CD8-positive, alpha-beta memory T cell (primary cell): ENCODE data around the gene PLA1A. TPM values are rescaled to one million over a fixed set of nuclear protein-coding genes. Genes with fewer than 3 reads are reported as not detected.

Experiments
- CTCF ChIA-PET: fragments of 350-600 bp; sonication (Branson Sonifier 250); formaldehyde crosslinking; loops from one replicate; lab custom pipeline; 2021; ENCODE audit warnings: antibody characterized with exemption; lab: Charles Lee
- POLR2A ChIA-PET: fragments of 350-600 bp; sonication (Branson Sonifier 250); formaldehyde crosslinking; loops from one replicate; lab custom pipeline; 2021; ENCODE audit warnings: antibody characterized with exemption; lab: Charles Lee
- DNase-seq, 5 donors: peaks; one replicate each; pipeline versions ENCODE4 v3.0.0 to v3.0.0-alpha.2; 2020 to 2022; ENCODE audit warnings: mixed read lengths in 1 of 5
- H3K27ac ChIP-seq: one replicate; pipeline ENCODE4 v1.7.0; 2013; ENCODE audit warnings: low read depth, mild to moderate bottlenecking, low read length, moderate library complexity
- H3K27me3 ChIP-seq: 2 replicates; pipeline ENCODE4 v1.7.0; 2013; ENCODE audit warnings: low read length, mild to moderate bottlenecking; ENCODE audit not compliant: insufficient read depth, poor library complexity, severe bottlenecking
- H3K36me3 ChIP-seq: 2 replicates; pipeline ENCODE4 v1.7.0; 2013; ENCODE audit warnings: mild to moderate bottlenecking, low read length, moderate library complexity; ENCODE audit not compliant: insufficient read depth
- H3K4me1 ChIP-seq: 2 replicates; pipeline ENCODE4 v1.7.0; 2013; ENCODE audit warnings: mild to moderate bottlenecking, low read length, moderate library complexity; ENCODE audit not compliant: insufficient read depth
- H3K4me3 ChIP-seq: 2 replicates; pipeline ENCODE4 v1.7.0; 2013; ENCODE audit warnings: mild to moderate bottlenecking, low read length
- H3K9me3 ChIP-seq: 2 replicates; pipeline ENCODE4 v1.7.0; 2013; ENCODE audit warnings: mild to moderate bottlenecking, low read length
- H3K27ac Mint-ChIP-seq, 8 donors: one replicate each; pipeline ENCODE4 v1.8.0; 2020 to 2021; ENCODE audit warnings: mixed read lengths in 8 of 8, mild to moderate bottlenecking in 6 of 8, inconsistent platforms in 3 of 8, moderate library complexity in 3 of 8
- H3K27me3 Mint-ChIP-seq, 2 donors: one replicate each; pipeline ENCODE4 v1.8.0; 2020 to 2021; ENCODE audit warnings: mixed read lengths in 2 of 2, mild to moderate bottlenecking in 1 of 2, moderate library complexity in 1 of 2
- H3K36me3 Mint-ChIP-seq, 3 donors: one replicate each; pipeline ENCODE4 v1.8.0; 2020 to 2021; ENCODE audit warnings: mixed read lengths in 3 of 3, inconsistent platforms in 1 of 3, mild to moderate bottlenecking in 1 of 3
- H3K4me1 Mint-ChIP-seq, 3 donors: one replicate each; pipeline ENCODE4 v1.8.0; 2020 to 2021; ENCODE audit warnings: mixed read lengths in 3 of 3, inconsistent platforms in 1 of 3, mild to moderate bottlenecking in 1 of 3
- H3K4me3 Mint-ChIP-seq, 7 donors: one replicate each; pipeline ENCODE4 v1.8.0; 2020 to 2021; ENCODE audit warnings: mixed read lengths in 7 of 7, mild to moderate bottlenecking in 6 of 7, moderate library complexity in 4 of 7, inconsistent platforms in 2 of 7
- H3K9me3 Mint-ChIP-seq, 5 donors: one replicate each; pipeline ENCODE4 v1.8.0; 2020 to 2022; ENCODE audit warnings: mixed read lengths in 5 of 5, mild to moderate bottlenecking in 3 of 5, moderate library complexity in 2 of 5, inconsistent platforms in 1 of 5
- polyA plus RNA-seq: library from polyadenylated mRNA; unstranded; fragments of 300-500 nt; fragmentation: Illumina TruSeq; gene quantifications from one replicate; pipeline ENCODE4 v1.2.3, GENCODE V29; 2021
- total RNA-seq, 2 experiments: library from RNA; stranded (reverse); gene quantifications; one replicate each; pipeline ENCODE4 v1.2.3, GENCODE V29; 2021

Gene PLA1A
- total and polyA plus RNA-seq, 3 experiments from 2014 or later, result 0.16 TPM; not detected in 2

GRCh38 chr3:119630128-119630879 lies 32.6 kb downstream of the PLA1A start:
- Mint-ChIP-seq H3K36me3 (no peaks in the 10 kb centered on the region), H3K27ac (no peak overlapping the region), H3K4me3 (no peak overlapping the region), H3K4me1 (peaks cover 0 to 19% (median 12%) of the 10 kb centered on the region in 3 donors), H3K9me3 (no peaks in the 10 kb centered on the region), H3K27me3 (peaks cover 4 to 25% of the 10 kb centered on the region in 2 donors)
- Histone ChIP-seq H3K4me3 (no peak overlapping the region), H3K9me3 (no peaks in the 10 kb centered on the region), H3K4me1 (no peaks in the 10 kb centered on the region), H3K27ac (no peak overlapping the region), H3K27me3 (no peaks in the 10 kb centered on the region), H3K36me3 (no peaks in the 10 kb centered on the region)
- ChIA-PET POLR2A (no interaction called here), CTCF (no interaction called here)
- no peak for DNase-seq

DNA sequence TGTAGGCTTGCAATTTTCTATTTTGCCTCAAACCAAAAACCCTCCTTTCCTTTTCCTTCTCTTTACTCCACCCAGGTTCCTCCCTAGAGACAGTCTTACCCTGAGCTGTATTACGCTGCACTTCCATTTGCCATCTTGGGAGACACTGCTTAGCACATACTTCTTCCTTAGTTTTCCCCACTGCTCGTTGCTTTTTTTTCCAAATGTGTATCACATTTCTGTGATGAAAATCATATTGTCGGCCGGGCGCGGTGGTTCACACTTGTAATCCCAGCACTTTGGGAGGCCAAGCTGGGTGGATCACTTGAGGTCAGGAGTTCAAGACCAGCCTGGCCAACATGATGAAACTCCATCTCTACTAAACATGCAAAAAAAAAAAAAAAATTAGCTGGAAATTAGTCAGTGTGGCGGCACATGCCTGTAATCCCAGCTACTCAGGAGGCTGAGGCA lies 33.2 kb downstream of the PLA1A start:
- peak overlapping the region in 1 of 7 donors; percentile 4 for H3K4me3 Mint-ChIP-seq
- no peaks in the 10 kb centered on the region for H3K36me3 Mint-ChIP-seq
- H3K4me1 Mint-ChIP-seq, result peaks cover 0 to 19% (median 12%) of the 10 kb centered on the region in 3 donors
- Histone ChIP-seq H3K4me1 (no peaks in the 10 kb centered on the region), H3K27ac (no peak overlapping the region), H3K9me3 (no peaks in the 10 kb centered on the region), H3K36me3 (no peaks in the 10 kb centered on the region), H3K4me3 (no peak overlapping the region), H3K27me3 (no peaks in the 10 kb centered on the region)
- H3K27ac Mint-ChIP-seq, result no peak overlapping the region
- ChIA-PET POLR2A (interaction anchor here (0.6 kb wide), 1 partner anchor 173 kb away, joined by 4 read pairs; no protein-coding TSS in a partner anchor), CTCF (no interaction called here)
- H3K9me3 Mint-ChIP-seq, result no peaks in the 10 kb centered on the region
- no peak for DNase-seq
- H3K27me3 Mint-ChIP-seq, result peaks cover 4 to 19% of the 10 kb centered on the region in 2 donors

- Histone ChIP-seq H3K27me3 (no peaks in the 10 kb centered on the region), H3K4me3 (no peak overlapping the region), H3K4me1 (no peaks in the 10 kb centered on the region), H3K27ac (no peak overlapping the region), H3K36me3 (no peaks in the 10 kb centered on the region), H3K9me3 (no peaks in the 10 kb centered on the region)
- Mint-ChIP-seq H3K9me3 (no peaks in the 10 kb centered on the region), H3K4me1 (peaks cover 0 to 19% (median 12%) of the 10 kb centered on the region in 3 donors), H3K27ac (no peak overlapping the region), H3K4me3 (no peak overlapping the region), H3K27me3 (peaks cover 4 to 17% of the 10 kb centered on the region in 2 donors), H3K36me3 (no peaks in the 10 kb centered on the region)
- POLR2A ChIA-PET, result interaction anchor here (0.6 kb wide), 1 partner anchor 173 kb away, joined by 4 read pairs; no protein-coding TSS in a partner anchor
- CTCF ChIA-PET, result no interaction called here
- DNase-seq, result no peak
Measured at GRCh38 chr3:119631516-119631915, 33.8 kb downstream of the PLA1A start.

GRCh38 chr3:119632216-119632615 lies 34.5 kb downstream of the PLA1A start:
- H3K27ac ChIP-seq, result no peak overlapping the region
- no peak overlapping the region for H3K4me3 ChIP-seq
- DNase-seq, result no peak
- H3K4me1 ChIP-seq, result no peaks in the 10 kb centered on the region
- H3K9me3 ChIP-seq, result no peaks in the 10 kb centered on the region
- H3K4me3 Mint-ChIP-seq, result no peak overlapping the region
- peaks cover 4 to 17% of the 10 kb centered on the region in 2 donors for H3K27me3 Mint-ChIP-seq
- H3K36me3 Mint-ChIP-seq, result no peaks in the 10 kb centered on the region
- ChIA-PET POLR2A (no interaction called here), CTCF (no interaction called here)
- H3K9me3 Mint-ChIP-seq, result no peaks in the 10 kb centered on the region
- no peaks in the 10 kb centered on the region for H3K27me3 ChIP-seq
- H3K27ac Mint-ChIP-seq, result no peak overlapping the region
- no peaks in the 10 kb centered on the region for H3K36me3 ChIP-seq
- H3K4me1 Mint-ChIP-seq, result peaks cover 0 to 15% (median 12%) of the 10 kb centered on the region in 3 donors

DNA sequence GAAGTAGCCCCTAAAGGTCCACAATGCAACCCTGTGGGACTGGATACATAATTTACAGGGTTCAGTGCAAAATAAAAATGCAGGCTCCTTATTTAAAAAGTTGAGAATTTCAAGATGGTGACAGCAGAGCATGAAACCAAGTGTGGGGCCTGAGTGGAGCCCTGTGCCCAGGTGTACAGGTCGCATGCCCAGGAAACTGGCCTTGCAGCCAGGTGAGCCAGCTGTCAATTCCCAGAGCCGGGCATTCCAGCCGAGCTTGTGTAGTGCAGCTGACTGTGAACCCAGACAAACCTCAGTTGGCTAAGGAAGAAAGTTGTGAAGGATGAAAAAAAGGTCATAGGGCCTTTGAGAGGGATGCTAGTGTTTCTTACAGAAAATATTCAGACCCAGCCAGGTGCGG lies 35.1 kb downstream of the PLA1A start:
- ChIA-PET POLR2A (no interaction called here), CTCF (no interaction called here)
- Histone ChIP-seq H3K27me3 (no peaks in the 10 kb centered on the region), H3K36me3 (no peaks in the 10 kb centered on the region), H3K9me3 (no peaks in the 10 kb centered on the region), H3K4me3 (no peak overlapping the region), H3K4me1 (no peaks in the 10 kb centered on the region), H3K27ac (no peak overlapping the region)
- Mint-ChIP-seq H3K4me3 (no peak overlapping the region), H3K9me3 (no peaks in the 10 kb centered on the region), H3K36me3 (no peaks in the 10 kb centered on the region), H3K27me3 (peaks cover 2 to 11% of the 10 kb centered on the region in 2 donors), H3K27ac (no peak overlapping the region), H3K4me1 (peaks cover 0 to 9% (median 6%) of the 10 kb centered on the region in 3 donors)
- no peak for DNase-seq

GRCh38 chr3:119635719-119636118 lies 38.0 kb downstream of the PLA1A start:
- Mint-ChIP-seq H3K9me3 (no peaks in the 10 kb centered on the region), H3K27ac (no peak overlapping the region), H3K4me3 (no peak overlapping the region), H3K27me3 (peaks cover 0 to 8% of the 10 kb centered on the region in 2 donors), H3K4me1 (peaks cover 0 to 9% (median 4%) of the 10 kb centered on the region in 3 donors), H3K36me3 (peaks cover 0 to 3% (median 1%) of the 10 kb centered on the region in 3 donors)
- DNase-seq, result no peak
- ChIA-PET CTCF (no interaction called here), POLR2A (no interaction called here)
- Histone ChIP-seq H3K9me3 (no peaks in the 10 kb centered on the region), H3K4me3 (no peak overlapping the region), H3K27me3 (no peaks in the 10 kb centered on the region), H3K27ac (no peak overlapping the region), H3K36me3 (no peaks in the 10 kb centered on the region), H3K4me1 (no peaks in the 10 kb centered on the region)

GRCh38 chr3:119636249-119636648 lies 38.6 kb downstream of the PLA1A start:
- no peak overlapping the region for H3K27ac Mint-ChIP-seq
- ChIA-PET POLR2A (no interaction called here), CTCF (no interaction called here)

DNA sequence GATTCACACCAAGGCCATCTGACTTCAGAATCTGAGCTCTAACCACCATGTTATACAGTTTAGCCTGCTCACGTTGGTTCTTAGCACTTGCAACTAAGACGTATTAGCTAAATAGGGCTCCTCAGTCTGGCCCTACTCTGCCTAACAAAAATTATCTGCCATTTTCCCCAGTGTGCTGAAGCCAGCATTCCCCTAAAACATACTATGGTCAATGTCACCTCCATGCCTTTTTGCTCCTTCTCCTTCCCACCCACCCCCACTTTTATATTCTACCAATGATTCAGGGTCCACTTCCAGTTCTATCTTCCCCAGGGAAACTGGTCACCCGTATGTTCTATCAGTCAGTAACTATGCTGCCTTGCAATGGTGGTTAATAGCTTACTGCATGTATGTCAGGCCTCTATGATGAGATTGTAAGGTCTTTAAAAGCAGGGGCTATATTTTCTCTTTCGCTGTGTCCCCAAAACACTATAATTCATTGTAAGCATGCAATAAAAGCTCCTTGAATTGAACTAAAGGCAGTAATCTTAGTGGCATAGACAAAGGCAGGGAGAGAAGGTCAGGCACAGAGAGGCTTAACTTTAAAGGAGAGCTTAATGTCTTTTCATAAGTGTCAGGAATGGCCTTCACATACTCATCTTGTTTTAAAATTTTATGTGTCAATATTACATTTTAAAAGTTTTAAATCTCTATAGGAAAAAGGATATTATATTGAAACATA lies 39.4 kb downstream of the PLA1A start:
- H3K4me3 ChIP-seq, result no peak overlapping the region
- CTCF ChIA-PET, result no interaction called here
- Mint-ChIP-seq H3K4me3 (no peak overlapping the region), H3K27ac (peak overlapping the region in 1 of 8 donors; percentile 74), H3K9me3 (no peaks in the 10 kb centered on the region), H3K27me3 (peaks cover 0 to 5% of the 10 kb centered on the region in 2 donors), H3K4me1 (peaks cover 0 to 9% (median 4%) of the 10 kb centered on the region in 3 donors), H3K36me3 (peaks cover 0 to 10% (median 5%) of the 10 kb centered on the region in 3 donors)
- no peaks in the 10 kb centered on the region for H3K9me3 ChIP-seq
- H3K36me3 ChIP-seq, result no peaks in the 10 kb centered on the region
- no peaks in the 10 kb centered on the region for H3K4me1 ChIP-seq
- POLR2A ChIA-PET, result no interaction called here
- H3K27me3 ChIP-seq, result no peaks in the 10 kb centered on the region
- no peak overlapping the region for H3K27ac ChIP-seq
- DNase-seq, result no peak

More at GRCh38 chr3:119636249-119636648, 38.6 kb downstream of the PLA1A start:
- peaks cover 0 to 5% of the 10 kb centered on the region in 2 donors for H3K27me3 Mint-ChIP-seq
- peaks cover 0 to 4% (median 4%) of the 10 kb centered on the region in 3 donors for H3K36me3 Mint-ChIP-seq
- Histone ChIP-seq H3K4me1 (no peaks in the 10 kb centered on the region), H3K4me3 (no peak overlapping the region), H3K27me3 (no peaks in the 10 kb centered on the region), H3K27ac (no peak overlapping the region), H3K36me3 (no peaks in the 10 kb centered on the region), H3K9me3 (no peaks in the 10 kb centered on the region)
- DNase-seq, result no peak
- H3K9me3 Mint-ChIP-seq, result no peaks in the 10 kb centered on the region
- no peak overlapping the region for H3K4me3 Mint-ChIP-seq
- peaks cover 0 to 9% (median 4%) of the 10 kb centered on the region in 3 donors for H3K4me1 Mint-ChIP-seq
